Tibial nerve (tissue), 4 donors: ENCODE data around the gene SMAD9. TPM values are rescaled to one million over a fixed set of nuclear protein-coding genes. Genes with fewer than 3 reads are reported as not detected.

ENCODE experiments used
- DNase-seq, 2 donors: peaks; one replicate each; pipeline ENCODE4 v3.0.0-alpha.2; 2019; ENCODE audit warnings: low spot score in 2 of 2
- H3K27ac ChIP-seq, 4 donors: fragments of 200-600 bp; sonication (generic) in 3 of 4; one replicate each; pipeline ENCODE4 v1.5.1; 2017 to 2019; ENCODE audit warnings: mild to moderate bottlenecking in 1 of 4
- H3K27me3 ChIP-seq, 2 donors: fragments of 200-600 bp; sonication (generic) in 1 of 2; one replicate each; pipeline versions ENCODE4 v1.5.1 to v1.6.0; 2017 to 2019
- H3K36me3 ChIP-seq, 3 donors: fragments of 200-600 bp; sonication (generic); one replicate each; pipeline ENCODE4 v1.5.1; 2018 to 2019
- H3K4me1 ChIP-seq, 4 donors: fragments of 200-600 bp; sonication (generic) in 3 of 4; one replicate each; pipeline ENCODE4 v1.5.1; 2017 to 2019
- H3K4me3 ChIP-seq, 4 donors: fragments of 200-600 bp; sonication (generic) in 3 of 4; one replicate each; pipeline ENCODE4 v1.5.1; 2017 to 2019; ENCODE audit warnings: mild to moderate bottlenecking in 1 of 4, moderate library complexity in 1 of 4
- H3K9me3 ChIP-seq, 4 donors: fragments of 200-600 bp; sonication (generic) in 3 of 4; one replicate each; pipeline ENCODE4 v1.5.1; 2017 to 2019
- EP300 ChIP-seq, 2 donors: sonication (generic); formaldehyde crosslinking; IDR thresholded peaks; one replicate each; pipeline ENCODE4 v1.6.1; 2017; ENCODE audit warnings: antibody characterized with exemption in 2 of 2, mild to moderate bottlenecking in 1 of 2
- POLR2A ChIP-seq, 2 donors: fragments of 450-650 bp; IDR thresholded peaks; one replicate each; pipeline ENCODE4 v1.6.1; 2017; ENCODE audit warnings: antibody characterized with exemption in 2 of 2, mild to moderate bottlenecking in 2 of 2, moderate library complexity in 2 of 2
- WGBS, 2 donors: methylation state at CpG; one replicate each; pipeline ENCODE4 v1.1.5; 2018; 5-methylcytosine and 5-hydroxymethylcytosine counted together
- total RNA-seq, 4 donors: library from RNA; depleted of rRNA; stranded (reverse); fragments of >200 nt; gene quantifications; one replicate each; pipeline ENCODE4 v1.1.0, GENCODE V29; 2016
- TF ChIP-seq, protein P1 (sequence below), 5 experiments: fragments of 200-600 bp in 3 of 5; fragments of 450-650 bp in 2 of 5; sonication (generic) in 3 of 5; IDR thresholded peaks; one replicate each; pipeline ENCODE4 v1.5.1; 2016 to 2019; ENCODE audit warnings: antibody characterized with exemption in 5 of 5, mild to moderate bottlenecking in 3 of 5, moderate library complexity in 2 of 5

SMAD9 gene
- total RNA-seq, 4 donors from 2014 or later, result 13.8 to 20.4 (median 15.8) TPM

DNA sequence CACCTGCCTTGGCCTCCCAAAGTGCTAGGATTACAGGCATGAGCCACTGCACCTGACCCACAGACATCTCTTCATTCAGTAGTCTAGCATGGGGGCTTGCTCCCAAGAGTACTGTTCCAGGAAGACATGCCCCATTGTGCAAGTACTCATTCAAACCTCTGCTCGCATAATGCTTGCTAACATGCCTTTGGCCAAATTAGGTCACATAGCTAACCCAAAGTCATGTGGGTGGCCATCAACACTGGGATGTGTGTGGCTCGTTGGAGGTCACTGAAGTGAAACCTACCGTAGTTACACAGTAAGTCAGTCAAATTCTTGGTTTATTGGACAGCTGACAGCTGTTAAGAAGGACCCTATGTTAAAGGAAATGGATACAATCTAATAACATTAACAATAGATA is 80.8 kb downstream of the SMAD9 start:
- H3K4me3 ChIP-seq, result no peak overlapping the region
- TF ChIP-seq, protein P1, sequence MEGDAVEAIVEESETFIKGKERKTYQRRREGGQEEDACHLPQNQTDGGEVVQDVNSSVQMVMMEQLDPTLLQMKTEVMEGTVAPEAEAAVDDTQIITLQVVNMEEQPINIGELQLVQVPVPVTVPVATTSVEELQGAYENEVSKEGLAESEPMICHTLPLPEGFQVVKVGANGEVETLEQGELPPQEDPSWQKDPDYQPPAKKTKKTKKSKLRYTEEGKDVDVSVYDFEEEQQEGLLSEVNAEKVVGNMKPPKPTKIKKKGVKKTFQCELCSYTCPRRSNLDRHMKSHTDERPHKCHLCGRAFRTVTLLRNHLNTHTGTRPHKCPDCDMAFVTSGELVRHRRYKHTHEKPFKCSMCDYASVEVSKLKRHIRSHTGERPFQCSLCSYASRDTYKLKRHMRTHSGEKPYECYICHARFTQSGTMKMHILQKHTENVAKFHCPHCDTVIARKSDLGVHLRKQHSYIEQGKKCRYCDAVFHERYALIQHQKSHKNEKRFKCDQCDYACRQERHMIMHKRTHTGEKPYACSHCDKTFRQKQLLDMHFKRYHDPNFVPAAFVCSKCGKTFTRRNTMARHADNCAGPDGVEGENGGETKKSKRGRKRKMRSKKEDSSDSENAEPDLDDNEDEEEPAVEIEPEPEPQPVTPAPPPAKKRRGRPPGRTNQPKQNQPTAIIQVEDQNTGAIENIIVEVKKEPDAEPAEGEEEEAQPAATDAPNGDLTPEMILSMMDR (IDR thresholded peaks at IDR 0.05), result no peak
- TF ChIP-seq EP300 (IDR thresholded peaks at IDR 0.05), result no peak
- TF ChIP-seq POLR2A (IDR thresholded peaks at IDR 0.05), result no peak
- 39 to 42% methylated on average over 3 of the region's 3 CpGs for WGBS, 2 donors

DNA sequence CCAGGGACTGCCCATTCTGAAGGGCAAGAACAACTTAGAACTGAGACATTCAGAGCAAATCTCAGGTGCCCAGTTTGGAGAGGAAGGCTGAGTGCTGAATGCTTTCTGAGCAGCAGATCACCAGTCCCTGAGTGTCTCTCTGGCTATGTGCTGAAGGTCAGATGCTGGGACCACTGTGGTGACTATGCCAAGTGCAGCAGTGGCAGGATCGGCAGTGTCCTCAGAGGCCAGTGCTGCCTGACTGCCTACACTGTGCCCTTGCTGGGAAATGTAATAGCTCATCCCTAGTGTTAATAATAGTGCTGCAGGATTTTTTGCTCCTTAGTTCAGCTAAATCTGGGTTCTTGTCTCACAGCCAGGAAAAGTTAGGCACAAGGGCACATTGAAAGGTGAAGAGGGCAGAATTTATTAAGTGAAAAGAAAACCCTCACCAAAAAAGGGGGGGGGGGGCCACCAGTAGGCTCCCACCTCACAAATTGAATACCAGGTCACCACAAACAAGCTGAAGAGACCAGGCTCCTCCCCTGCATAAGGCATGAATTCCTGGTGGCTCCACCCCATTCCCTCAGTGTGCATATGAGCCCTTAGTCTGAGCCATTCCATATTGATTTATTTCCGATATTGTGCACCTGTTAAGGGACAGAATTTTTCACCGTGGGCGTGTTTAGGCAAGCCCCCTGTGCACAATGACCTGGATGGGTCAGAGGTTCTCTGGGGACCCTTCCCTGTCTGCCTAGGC is 82.5 kb downstream of the SMAD9 start:
- no peak overlapping the region for H3K4me3 ChIP-seq
- H3K4me1 ChIP-seq, result no peaks in the 10 kb centered on the region
- no peak for DNase-seq
- peaks cover 0 to 5% (median 0%) of the 10 kb centered on the region in 3 donors for H3K36me3 ChIP-seq
- TF ChIP-seq EP300 (IDR thresholded peaks at IDR 0.05), result no peak
- TF ChIP-seq POLR2A (IDR thresholded peaks at IDR 0.05), result no peak
- TF ChIP-seq, protein P1 (IDR thresholded peaks at IDR 0.05), result no peak
- no peaks in the 10 kb centered on the region for H3K9me3 ChIP-seq
- WGBS, 2 donors, result 46 to 56% methylated on average over 3 to 4 of the region's 4 CpGs
- H3K27ac ChIP-seq, result no peak overlapping the region
- no peaks in the 10 kb centered on the region for H3K27me3 ChIP-seq

More for the DNA sequence above, 80.8 kb downstream of the SMAD9 start:
- no peak overlapping the region for H3K27ac ChIP-seq
- H3K27me3 ChIP-seq, result no peaks in the 10 kb centered on the region
- DNase-seq, result no peak
- no peaks in the 10 kb centered on the region for H3K9me3 ChIP-seq
- H3K36me3 ChIP-seq, result peaks cover 0 to 8% (median 0%) of the 10 kb centered on the region in 3 donors
- H3K4me1 ChIP-seq, result no peaks in the 10 kb centered on the region

DNA sequence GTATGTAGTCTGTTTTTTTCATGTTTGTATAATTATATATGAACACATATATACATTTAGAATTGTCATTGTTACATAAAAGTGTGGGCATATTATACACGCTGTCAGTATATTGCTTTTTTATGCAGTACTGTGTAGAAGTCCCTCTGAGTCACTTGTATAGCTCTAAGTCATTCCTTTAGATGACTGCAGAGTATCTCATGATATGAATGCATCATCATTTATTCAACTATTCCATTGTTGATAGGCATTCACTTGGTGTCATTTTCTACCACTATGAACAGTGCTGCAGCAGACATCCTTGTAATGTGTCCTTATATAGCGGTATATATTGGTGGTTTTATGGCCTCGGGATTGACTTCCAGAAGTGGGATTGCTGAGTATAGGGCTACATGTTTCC is 85.7 kb downstream of the SMAD9 start:
- Histone ChIP-seq H3K36me3 (no peaks in the 10 kb centered on the region), H3K9me3 (no peaks in the 10 kb centered on the region), H3K27ac (no peak overlapping the region), H3K4me3 (no peak overlapping the region), H3K27me3 (no peaks in the 10 kb centered on the region), H3K4me1 (no peaks in the 10 kb centered on the region)
- DNase-seq, result no peak
- TF ChIP-seq POLR2A (IDR thresholded peaks at IDR 0.05) (no peak), EP300 (IDR thresholded peaks at IDR 0.05) (no peak)
- TF ChIP-seq, protein P1 (IDR thresholded peaks at IDR 0.05), result no peak
- WGBS, 2 donors, result 93 to 96% methylated on average over 3 of the region's 3 CpGs

DNA sequence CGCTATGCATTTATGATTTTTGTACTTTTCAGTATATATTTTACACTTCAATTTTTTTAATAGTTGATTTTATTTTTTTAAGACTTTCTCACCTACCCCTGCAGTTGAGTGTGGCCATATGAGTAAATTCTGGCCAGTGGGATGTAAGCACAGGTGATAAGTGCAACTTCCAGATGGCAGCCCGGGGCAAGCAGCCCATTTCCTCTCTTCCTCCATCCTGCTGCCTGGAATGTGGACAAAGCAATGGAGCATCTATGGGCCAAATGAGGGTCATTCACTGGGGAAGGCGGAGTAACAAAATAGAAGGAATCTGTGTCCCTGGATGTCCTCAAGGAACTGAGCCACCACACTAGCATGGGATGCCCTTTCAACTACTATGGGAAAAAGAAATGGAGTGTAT is 88.7 kb downstream of the SMAD9 start:
- H3K9me3 ChIP-seq, result no peaks in the 10 kb centered on the region
- H3K4me1 ChIP-seq, result no peaks in the 10 kb centered on the region
- H3K27ac ChIP-seq, result no peak overlapping the region
- TF ChIP-seq POLR2A (IDR thresholded peaks at IDR 0.05), result no peak
- TF ChIP-seq, protein P1 (IDR thresholded peaks at IDR 0.05), result no peak
- H3K4me3 ChIP-seq, result no peak overlapping the region
- H3K36me3 ChIP-seq, result peaks cover 0 to 1% (median 0%) of the 10 kb centered on the region in 3 donors
- no peak for DNase-seq
- H3K27me3 ChIP-seq, result no peaks in the 10 kb centered on the region
- WGBS, 2 donors, result 87 to 96% methylated on average over 3 of the region's 3 CpGs

DNA sequence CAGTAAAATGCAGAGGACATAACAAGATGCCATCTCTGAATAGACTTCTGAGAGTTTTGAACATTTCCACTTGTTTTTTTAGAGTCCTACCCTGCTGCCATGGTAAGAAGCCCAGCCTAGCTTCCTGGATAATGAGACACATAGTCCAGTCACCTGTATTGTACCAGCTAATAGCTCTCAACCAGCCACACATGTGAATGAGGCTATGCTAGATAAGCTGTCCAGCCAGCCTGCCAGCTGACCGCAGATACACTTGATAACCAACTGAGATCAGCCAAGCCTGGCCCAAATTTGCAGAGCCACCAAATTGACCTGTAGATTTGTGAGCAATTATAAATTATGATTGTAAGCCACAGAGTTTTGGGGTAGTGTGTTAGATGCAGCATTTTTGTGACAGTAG is 90.3 kb downstream of the SMAD9 start:
- WGBS, 2 donors, result 42 to 56% methylated on average over 1 of the region's 1 CpG
- Histone ChIP-seq H3K4me3 (no peak overlapping the region), H3K27me3 (no peaks in the 10 kb centered on the region), H3K4me1 (no peaks in the 10 kb centered on the region), H3K9me3 (no peaks in the 10 kb centered on the region), H3K36me3 (peaks cover 0 to 5% (median 0%) of the 10 kb centered on the region in 3 donors), H3K27ac (no peak overlapping the region)
- DNase-seq, result no peak
- TF ChIP-seq, protein P1 (IDR thresholded peaks at IDR 0.05), result no peak
- no peak for TF ChIP-seq EP300 (IDR thresholded peaks at IDR 0.05)
- TF ChIP-seq POLR2A (IDR thresholded peaks at IDR 0.05), result no peak
